SIG-M5 (cell line): ENCODE results near the gene TPM3.
"Not testable (repeated sequence)": the region's sequence is repeated elsewhere in the genome, so short reads cannot be mapped to it uniquely, and the experiment has no call there.

Experiments used
- DNase-seq: peaks from one replicate; lab custom pipeline; 2025; lab: John Stamatoyannopoulos, UW

TPM3 gene

GRCh38 chr1:154166207-154166606 lies 25.7 kb downstream of the TPM3 start:
- no peak for DNase-seq

GRCh38 chr1:154159554-154159953 lies 32.3 kb downstream of the TPM3 start:
- no peak for DNase-seq

GRCh38 chr1:154158307-154159125 lies 33.4 kb downstream of the TPM3 start:
- peak; percentile 85 for DNase-seq

- peak; percentile 94 for DNase-seq
Observed at GRCh38 chr1:154157520-154158306, 34.2 kb downstream of the TPM3 start.

- no peak for DNase-seq
Observed at GRCh38 chr1:154155251-154155650, 36.6 kb downstream of the TPM3 start.

GRCh38 chr1:154154534-154155191 lies 37.2 kb downstream of the TPM3 start, which contains the start of gene NUP210L:
Gene NUP210L, minus strand, starts transcription at chr1:154155073.
- no peak for DNase-seq

- DNase-seq: no peak
Observed at GRCh38 chr1:154154053-154154452, 37.8 kb downstream of the TPM3 start.

- no peak for DNase-seq
Observed at GRCh38 chr1:154151311-154151710, 40.6 kb downstream of the TPM3 start.

- DNase-seq: peak; percentile 54
Observed at GRCh38 chr1:154148807-154149206, 43.1 kb downstream of the TPM3 start.

- DNase-seq: not testable (repeated sequence)
Observed at GRCh38 chr1:154147505-154147904, 44.4 kb downstream of the TPM3 start.

GRCh38 chr1:154145986-154146385 lies 45.9 kb downstream of the TPM3 start:
- no peak for DNase-seq

- no peak for DNase-seq
Observed at GRCh38 chr1:154142358-154142757, 49.5 kb downstream of the TPM3 start.

GRCh38 chr1:154141240-154141639 lies 50.7 kb downstream of the TPM3 start:
- DNase-seq: no peak

- DNase-seq: no peak
Observed at GRCh38 chr1:154137888-154138287, 54.0 kb downstream of the TPM3 start.

- no peak for DNase-seq
Observed at GRCh38 chr1:154133256-154133655, 58.6 kb downstream of the TPM3 start.

GRCh38 chr1:154129391-154129970 lies 62.4 kb downstream of the TPM3 start:
- no peak for DNase-seq

GRCh38 chr1:154123205-154123604 lies 68.7 kb downstream of the TPM3 start:
- not testable (repeated sequence) for DNase-seq

GRCh38 chr1:154117642-154118041 lies 74.3 kb downstream of the TPM3 start:
- DNase-seq: no peak

- no peak for DNase-seq
Observed at GRCh38 chr1:154115180-154115579, 76.7 kb downstream of the TPM3 start.
